Activated naive CD4-positive, alpha-beta T cell treated with anti-CD3 and anti-CD28 coated beads for 36 hours (primary cell): ENCODE data around the gene CEACAM20. TPM values are rescaled to one million over a fixed set of nuclear protein-coding genes. Genes with fewer than 3 reads are reported as not detected.

ENCODE experiments used
- total RNA-seq, 2 experiments: library from RNA; stranded (reverse); gene quantifications; one replicate each; pipeline ENCODE4 v1.2.3, GENCODE V29; 2021

The CEACAM20 gene
- total RNA-seq, 2 experiments from 2014 or later = not detected

Other genes with a start within 250 kb of the CEACAM20 start
- 1 to 10 TPM; 1.5 to 1.6 TPM for gene ZNF235, start 224.7 kb downstream of the CEACAM20 start, total RNA-seq
- gene ZNF112, start 173.0 kb downstream of the CEACAM20 start, total RNA-seq = under 1 TPM; 0.05 to 0.17 TPM
- under 1 TPM; 0.67 to 0.86 TPM for gene ZNF285, start 128.1 kb downstream of the CEACAM20 start, total RNA-seq
- under 1 TPM; 0.57 to 0.79 TPM for gene ZNF229, start 81.2 kb downstream of the CEACAM20 start, total RNA-seq
- gene ZNF180, start 29.2 kb downstream of the CEACAM20 start, total RNA-seq = 1 to 10 TPM; 3.3 to 5.2 TPM
- gene IGSF23, start 83.9 kb upstream of the CEACAM20 start, total RNA-seq = not detected
- 1 to 10 TPM; 8.9 to 9.8 TPM for gene PVR, start 114.2 kb upstream of the CEACAM20 start, total RNA-seq
- gene CEACAM19, start 141.8 kb upstream of the CEACAM20 start, total RNA-seq = under 1 TPM; 0.17 to 0.27 TPM
- gene CEACAM16, start 169.5 kb upstream of the CEACAM20 start, total RNA-seq = not detected
- gene BCL3, start 219.0 kb upstream of the CEACAM20 start, total RNA-seq = 100 to 1,000 TPM in 1 of 2 experiments, 10 to 100 TPM in 1; 92.5 to 104 TPM
- gene CBLC, start 248.2 kb upstream of the CEACAM20 start, total RNA-seq = not detected